Central memory CD4-positive, alpha-beta T cell (primary cell): ENCODE data around the gene PATZ1.
A peak's percentile ranks its signal among the peaks of the same experiment; 100 is the strongest.
"Not testable (repeated sequence)": the region's sequence is repeated elsewhere in the genome, so short reads cannot be mapped to it uniquely, and the experiment has no call there.

ENCODE experiments used
- DNase-seq: peaks from one replicate; pipeline ENCODE4 v3.0.0; 2022
- total RNA-seq, 3 experiments: gene quantifications; one replicate each; lab custom pipeline; 2026; lab: John Stamatoyannopoulos, UW

The PATZ1 gene, protein sequence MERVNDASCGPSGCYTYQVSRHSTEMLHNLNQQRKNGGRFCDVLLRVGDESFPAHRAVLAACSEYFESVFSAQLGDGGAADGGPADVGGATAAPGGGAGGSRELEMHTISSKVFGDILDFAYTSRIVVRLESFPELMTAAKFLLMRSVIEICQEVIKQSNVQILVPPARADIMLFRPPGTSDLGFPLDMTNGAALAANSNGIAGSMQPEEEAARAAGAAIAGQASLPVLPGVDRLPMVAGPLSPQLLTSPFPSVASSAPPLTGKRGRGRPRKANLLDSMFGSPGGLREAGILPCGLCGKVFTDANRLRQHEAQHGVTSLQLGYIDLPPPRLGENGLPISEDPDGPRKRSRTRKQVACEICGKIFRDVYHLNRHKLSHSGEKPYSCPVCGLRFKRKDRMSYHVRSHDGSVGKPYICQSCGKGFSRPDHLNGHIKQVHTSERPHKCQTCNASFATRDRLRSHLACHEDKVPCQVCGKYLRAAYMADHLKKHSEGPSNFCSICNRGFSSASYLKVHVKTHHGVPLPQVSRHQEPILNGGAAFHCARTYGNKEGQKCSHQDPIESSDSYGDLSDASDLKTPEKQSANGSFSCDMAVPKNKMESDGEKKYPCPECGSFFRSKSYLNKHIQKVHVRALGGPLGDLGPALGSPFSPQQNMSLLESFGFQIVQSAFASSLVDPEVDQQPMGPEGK
- total RNA-seq, result 39.6 to 64.7 (median 56.3) reads per million in 3 experiments

DNA sequence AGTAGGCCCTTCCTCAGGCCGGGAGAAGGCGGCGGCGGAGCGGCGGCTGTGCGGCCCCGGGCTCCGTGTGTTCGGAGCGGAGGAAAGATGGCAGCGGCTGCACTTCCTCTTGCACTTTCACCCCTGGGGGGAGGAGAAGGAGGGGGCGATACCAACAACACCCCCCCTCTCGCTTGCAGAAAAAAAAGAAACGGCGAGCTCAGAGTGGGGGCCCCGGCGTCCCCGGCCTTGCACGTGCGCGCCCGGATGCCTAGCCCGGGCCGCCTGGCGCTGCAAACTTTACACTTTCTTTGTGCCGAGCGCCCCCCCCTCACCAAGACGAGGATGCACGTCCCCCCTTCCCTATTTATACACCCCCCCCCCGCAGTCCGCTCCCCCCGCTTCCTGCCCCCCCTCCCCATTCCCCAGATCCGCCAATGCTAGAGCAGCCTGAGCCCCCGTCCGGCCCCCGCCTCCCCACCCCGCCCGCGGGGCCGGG, at the start of gene PATZ1:
Gene PATZ1 (minus strand): TSS at position 92 of the 478 bp plus-strand sequence. CDS start 744 bp downstream, outside the sequence.
- DNase-seq, result peak; percentile 82

DNA sequence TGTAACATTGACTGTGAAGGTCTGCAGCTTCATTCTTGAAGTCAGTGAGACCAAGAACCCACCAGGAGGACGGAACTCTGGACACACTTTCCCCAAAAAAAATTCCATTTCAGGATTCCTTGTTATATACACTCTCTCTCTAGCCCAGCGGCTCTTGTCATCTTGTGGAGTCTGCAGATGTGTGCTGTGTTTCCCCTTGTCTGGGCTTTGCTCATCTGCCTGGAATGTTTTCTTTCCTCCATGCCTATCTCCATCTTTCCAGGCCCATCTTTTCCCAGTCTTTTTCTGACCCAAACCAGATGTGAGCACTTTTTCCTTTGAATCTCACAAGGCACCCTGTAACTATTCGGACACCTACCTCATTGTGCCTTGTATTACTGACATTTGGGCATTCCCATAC, 48.2 kb upstream of the PATZ1 start:
- no peak for DNase-seq

DNA sequence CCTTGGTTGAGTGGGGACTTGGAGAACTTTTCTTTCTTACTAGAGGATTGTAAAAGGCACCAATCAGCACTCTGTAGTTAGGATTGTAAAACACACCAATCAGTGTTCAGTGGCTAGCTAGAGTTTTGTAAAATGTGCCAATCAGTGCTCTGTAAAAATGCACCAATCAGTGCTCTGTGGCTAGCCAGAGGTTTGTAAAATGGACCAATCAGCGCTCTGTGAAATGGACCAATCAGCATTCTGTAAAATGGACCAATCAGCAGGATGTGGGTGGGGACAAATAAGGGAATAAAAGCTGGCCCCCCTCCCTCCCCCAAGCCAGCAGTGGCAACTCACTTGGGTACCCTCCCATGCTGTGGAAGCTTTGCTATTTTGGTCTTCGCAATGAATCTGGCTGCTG, 47.7 kb upstream of the PATZ1 start:
- DNase-seq, result no peak

DNA sequence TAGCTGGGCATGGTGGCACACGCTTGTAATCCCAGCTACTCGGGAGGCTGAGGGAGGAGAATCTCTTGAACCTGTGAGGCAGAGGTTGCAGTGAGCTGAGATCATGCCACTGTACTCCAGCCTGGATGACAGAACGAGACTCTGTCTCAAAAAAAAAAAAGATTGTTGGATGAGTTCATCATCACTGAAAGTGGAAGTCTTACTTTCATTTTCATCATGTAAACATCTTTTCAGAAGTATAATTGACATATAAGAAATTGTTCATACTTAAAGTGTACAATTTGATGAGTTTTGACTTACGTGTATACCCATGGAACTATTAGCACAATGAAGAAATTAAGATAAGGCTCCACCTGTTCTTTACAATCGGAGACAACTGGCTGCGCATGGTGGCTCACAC, 32.5 kb upstream of the PATZ1 start:
- not testable (repeated sequence) for DNase-seq

DNA sequence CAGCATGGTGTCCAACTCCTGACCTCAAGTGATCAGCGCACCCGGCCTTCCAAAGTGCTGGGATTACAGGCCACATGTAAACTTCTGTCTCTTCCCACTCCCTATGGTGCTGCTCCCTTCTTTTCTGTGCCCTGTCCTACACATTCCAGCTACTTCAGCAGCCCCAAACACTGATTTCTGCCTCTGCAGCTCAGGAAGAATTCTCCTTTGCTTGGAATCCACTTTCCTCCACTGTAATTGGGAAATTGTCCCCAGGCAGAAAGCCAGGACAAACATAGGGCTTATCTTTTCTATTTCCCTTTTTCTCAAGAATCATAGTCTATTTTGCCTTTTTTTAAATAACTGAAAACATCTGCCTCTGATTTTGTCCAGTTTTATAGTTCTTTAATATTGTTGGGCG, 32.0 kb upstream of the PATZ1 start:
- DNase-seq, result no peak

DNA sequence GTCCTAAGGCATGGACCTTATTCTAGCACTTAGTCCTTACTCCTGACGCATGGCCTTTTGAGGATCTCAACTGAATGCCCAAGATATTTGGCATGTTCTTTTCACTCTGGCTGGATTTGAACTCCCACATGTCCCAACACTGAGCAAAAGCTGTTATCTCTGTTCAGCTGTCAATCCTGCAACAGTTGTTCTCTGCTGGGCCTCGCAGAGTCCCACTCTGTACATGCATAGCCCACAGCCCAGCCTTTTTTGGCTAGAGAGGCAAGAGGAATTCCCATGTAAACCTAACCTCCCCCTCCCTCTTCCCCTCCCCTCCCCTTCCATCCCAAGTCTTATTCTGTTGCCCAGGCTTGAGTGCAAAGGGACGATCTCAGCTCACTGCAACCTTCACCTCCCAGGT, 31.5 kb upstream of the PATZ1 start:
- DNase-seq, result no peak

DNA sequence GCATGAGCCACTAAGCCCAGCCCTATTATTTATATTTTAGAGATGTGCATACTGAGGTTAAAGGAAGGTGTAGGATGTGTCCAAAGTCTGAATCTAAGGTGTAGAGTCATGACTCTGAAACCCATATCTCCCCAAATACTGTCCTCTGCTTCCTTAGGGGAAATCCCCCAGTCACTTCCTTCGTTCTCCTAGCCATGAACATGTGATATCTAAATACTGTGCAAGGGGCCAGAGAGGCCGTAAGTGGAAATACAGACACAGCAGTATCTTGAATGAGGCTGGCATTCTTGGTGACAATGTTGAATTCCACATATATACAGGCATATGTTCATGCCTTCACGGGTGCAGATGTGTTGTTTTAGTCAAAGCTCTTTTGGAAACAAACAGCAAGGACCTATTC, 21.3 kb upstream of the PATZ1 start:
- no peak for DNase-seq

DNA sequence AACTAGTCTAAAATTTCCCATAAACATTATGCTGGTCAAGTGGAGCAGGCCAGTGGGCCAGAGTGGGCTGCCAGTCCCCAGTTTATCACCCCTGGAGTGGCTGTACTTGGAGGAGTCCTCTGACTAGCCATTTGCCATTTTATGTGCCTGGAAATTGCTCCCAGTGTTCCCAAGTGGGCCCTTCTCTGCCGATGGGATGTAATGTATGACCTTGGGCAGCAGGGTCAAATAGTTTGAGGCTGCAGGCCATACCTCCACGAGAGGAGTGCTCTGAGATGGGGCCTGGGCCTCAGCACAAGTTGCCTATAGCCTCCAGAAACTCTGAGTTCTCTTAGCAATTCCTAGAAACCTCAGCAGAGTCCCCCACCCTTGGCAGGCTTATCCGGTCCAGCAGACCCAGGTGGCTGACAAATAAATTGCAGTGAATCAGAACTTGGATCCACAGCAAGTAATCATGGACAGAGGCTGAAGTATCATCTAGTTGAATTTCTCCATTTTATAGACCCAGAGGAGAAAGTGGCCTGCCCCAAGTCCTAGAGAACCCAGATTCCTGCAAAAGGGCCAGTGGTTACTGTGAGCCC, 17.8 kb upstream of the PATZ1 start:
- DNase-seq, result no peak

DNA sequence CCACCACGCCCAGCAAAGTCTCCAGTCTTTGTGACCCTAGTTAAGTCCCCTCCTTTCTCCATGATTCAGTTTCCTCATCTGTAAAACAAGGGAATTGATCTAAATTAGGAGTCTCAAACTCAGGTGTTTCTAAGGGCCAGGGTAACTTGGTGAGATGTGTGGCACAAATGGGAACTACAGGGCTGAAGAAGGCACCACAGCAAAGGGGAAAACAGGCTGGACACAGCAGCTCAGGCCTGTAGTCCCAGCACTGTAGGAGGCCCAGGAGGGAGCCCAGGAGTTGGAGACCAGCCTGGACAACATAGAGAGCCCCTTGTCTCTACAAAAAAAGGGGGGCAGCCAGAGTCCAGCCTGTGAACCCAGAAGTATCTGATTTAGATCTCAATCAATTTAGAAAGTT, 15.6 kb upstream of the PATZ1 start:
- DNase-seq, result no peak

DNA sequence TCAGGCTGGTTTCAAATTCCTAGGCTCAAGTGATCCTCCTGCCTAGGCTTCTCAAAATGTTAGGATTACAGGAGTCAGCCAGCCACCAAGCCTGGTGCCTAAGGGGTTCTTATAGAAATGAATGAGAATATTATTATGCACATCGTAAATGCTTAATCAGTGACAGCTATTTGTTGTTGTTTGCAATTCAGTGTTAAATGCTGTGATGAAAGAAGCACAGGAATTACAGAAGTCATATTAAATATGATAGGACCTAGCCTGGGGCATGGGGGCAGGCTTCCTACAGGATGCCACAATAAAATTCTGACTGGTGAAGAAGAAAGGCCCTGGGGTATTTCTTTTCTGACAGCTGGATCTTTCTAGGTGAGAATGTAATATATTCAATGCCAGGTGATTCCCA, 13.9 kb upstream of the PATZ1 start:
- no peak for DNase-seq

DNA sequence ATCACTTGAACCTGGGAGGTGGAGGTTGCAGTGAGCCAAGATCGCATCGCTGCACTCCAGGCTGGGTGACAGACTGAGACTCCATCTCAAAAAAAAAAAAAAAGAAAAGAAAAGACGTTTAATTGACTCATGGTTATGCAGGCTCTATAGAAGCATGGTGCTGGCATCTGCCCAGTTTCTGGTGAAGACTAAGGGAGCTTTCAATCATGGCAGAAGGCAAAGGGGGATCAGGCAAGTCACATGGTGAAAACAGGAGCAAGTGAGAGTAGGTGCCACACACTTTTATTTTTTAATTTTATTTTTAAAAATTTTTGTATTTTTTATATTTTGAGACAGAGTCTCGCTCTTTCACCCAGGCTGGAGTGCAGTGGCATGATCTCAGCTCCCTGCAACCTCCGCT, 8.4 kb upstream of the PATZ1 start:
- DNase-seq, result no peak

DNA sequence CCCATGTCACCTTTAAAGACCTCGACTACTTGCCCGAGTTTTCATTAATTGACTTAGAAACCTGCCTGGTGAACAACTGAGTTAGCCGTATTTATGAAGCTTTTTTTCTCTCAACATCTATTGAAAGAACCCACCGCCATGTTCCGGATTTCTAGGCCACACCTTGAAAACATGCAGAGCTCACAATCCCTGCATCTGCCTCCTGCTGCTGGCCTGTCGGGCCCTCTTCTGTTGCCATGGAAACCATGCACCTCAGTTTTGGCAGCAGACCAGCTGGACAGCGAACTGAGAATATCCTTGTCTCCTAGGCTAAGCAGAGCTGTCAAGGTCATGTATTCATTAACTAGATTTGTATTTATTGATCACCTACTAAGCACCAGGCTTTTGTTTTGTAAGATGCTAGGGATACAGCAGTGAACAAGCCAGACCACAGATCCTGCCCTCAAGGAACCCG, 4.3 kb upstream of the PATZ1 start:
- DNase-seq, result no peak

DNA sequence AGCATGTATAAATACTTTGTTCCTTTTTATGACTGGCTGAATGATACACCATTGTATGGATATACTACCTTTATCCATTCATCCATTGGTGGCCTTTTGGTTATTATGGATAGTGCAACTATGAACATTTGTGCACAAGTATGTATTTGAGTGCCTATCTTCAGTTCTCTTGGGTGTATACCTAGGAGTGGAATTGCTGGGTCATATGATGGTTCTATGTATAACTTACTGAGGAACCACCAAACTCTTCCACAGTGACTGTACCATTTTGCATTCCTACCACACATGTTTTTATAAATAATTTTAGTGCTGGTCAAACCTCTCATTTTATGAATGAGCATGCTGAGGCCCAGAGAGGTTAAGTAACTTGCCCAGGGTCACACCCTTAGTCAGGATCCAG, 3.8 kb upstream of the PATZ1 start:
- no peak for DNase-seq

DNA sequence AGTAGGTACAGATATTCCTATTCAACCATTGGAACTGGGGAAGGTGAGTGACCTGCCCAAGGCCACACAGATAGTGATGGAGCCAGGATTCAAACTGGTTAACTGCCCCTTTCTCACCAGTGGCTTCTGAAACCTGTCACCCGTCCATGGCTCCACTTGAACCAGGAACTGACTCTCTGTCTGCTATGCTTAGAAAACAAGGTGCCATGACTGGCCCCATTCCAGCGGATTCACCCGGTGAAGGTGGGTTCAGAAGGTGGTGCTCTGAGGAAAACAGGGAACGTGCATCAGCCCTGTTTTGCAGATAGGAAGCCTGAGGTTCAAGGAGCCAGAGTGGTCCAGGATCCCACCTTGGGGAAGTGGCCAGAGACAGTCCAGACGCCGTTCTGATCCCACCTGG, 2.6 kb upstream of the PATZ1 start:
- DNase-seq, result no peak

DNA sequence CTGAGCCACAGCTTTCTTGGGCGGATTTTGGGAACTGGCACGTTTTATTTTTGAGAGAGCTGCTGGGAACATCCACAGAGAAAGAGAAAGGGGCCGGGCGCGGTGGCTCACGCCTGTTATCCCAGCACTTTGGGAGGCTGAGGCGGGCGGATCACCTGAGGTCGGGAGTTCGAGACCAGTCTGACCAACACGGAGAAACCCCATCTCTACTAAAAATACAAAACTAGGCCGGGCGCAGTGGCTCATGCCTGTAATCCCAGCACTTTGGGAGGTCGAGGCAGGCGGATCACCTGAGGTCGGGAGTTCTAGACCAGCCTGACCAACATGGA, 1.8 kb upstream of the PATZ1 start:
- DNase-seq, result not testable (repeated sequence)

DNA sequence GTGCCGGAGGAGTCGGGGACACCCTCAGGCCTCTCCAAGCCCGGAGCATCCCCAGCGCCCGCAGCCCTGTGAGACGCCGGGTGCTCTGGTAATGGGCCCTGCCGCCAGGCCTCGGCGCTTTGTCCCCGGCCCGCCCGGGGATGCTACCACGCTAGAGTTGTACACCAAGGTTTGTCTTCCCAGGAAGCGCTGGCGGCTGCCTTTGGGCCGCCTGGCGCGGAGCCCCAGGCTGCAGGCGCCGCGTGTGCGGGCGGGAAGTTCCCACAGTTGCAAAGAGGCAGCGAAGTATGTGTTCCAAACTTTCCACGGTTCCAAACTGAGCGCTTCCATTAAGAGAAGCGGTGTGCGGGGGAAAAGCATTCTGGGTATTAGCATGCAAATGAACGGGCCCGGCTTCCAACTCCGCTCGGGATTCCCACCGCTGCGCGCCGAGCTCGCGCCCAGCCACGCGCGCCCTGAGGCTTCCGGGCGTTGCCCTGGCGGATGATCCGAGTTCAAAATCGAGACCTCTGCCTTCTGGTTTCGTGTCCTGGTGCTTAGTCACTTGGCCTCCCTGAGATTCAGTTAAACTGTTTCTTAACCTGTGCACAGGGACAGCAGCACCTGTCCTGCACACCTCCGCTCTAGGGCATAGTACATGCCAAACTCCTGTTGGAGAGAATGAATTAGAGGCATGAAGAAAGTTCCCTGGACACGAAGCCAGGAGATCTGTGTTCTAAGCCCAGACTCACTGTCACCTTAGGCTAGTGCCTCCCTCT, 1.3 kb upstream of the PATZ1 start:
- peak; percentile 58 for DNase-seq

DNA sequence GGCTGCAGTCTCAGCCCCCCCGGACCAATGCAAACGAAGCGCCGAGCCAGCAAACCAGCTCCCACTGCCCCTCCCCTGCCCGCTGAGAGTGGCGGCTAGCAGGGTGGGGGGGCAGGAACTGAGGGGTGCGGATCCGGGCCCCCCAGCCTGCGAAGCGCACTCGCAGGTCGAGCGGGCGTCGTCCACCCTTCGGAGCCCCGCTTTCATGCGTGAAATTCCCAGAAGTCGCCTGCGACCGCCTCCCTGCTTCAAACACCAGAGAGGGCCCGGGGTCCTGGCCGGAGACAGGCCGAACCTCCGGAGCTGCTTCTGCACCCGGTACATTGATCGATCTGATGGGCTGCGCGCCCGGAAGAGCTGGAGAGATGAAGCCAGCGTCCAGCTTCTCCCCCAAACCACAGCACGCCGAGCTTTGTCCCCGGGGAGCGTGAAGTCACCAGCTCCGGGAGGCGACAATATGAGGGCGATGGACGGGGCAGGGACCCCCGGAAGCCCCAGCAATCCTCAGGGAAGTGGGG, 646 bp upstream of the PATZ1 start:
- DNase-seq, result peak; percentile 8

DNA sequence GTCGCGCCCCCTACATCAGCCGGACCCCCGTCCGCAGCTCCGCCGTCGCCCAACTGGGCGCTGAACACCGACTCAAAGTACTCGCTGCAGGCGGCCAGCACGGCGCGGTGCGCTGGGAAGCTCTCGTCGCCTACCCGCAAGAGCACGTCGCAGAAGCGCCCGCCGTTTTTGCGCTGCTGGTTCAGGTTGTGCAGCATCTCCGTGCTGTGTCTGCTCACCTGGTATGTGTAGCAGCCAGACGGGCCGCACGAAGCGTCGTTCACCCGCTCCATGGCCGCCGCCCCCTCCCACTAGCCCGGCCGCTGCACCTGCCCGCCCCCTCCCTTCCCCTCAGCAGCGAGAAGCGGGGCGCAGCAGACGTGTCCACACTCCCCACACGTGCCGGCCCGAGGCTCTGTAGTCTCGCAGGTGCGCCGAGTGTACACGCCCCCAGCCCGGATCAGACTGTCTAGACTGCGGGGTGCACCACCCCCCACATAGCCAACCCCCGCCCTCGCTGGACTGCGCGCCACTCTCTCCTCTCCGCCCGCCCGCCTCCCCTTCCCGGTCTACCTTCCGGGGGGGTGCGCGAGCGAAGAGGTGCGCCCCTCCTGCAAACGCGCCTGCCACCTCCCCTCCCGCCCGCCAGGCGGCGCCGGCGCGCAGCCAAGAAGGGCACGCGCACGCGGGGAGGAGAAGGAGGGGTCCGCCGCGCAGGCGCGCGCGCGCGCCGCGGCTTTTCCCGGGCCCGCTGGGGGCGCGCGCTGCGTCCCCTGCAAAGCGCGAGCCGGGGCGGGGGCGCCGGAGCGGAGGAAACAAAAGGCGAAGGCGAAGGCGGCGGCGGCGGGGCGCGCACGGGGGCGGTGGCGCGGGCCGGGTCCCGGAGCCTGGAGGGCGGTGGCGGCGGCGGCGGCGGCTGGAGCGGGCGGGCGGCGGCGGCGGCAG, 553 bp downstream of the PATZ1 start:
- DNase-seq, result peak; percentile 91

DNA sequence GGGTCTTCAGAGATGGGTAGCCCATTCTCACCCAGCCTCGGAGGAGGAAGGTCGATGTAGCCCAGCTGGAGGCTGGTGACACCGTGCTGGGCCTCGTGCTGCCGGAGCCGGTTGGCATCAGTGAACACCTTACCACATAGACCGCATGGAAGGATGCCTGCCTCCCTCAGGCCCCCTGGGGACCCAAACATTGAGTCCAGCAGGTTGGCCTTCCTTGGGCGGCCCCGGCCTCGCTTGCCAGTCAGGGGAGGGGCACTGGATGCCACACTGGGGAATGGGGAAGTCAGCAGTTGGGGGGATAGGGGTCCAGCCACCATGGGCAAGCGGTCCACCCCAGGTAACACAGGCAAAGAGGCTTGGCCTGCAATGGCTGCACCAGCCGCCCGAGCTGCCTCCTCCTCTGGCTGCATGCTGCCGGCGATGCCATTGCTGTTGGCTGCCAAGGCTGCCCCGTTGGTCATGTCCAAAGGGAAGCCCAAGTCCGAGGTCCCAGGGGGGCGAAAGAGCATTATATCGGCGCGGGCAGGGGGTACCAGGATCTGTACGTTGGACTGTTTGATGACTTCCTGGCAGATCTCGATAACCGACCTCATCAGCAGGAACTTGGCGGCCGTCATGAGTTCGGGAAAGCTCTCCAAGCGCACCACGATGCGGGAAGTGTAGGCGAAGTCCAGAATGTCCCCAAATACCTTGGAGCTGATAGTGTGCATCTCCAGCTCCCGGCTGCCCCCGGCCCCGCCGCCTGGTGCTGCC, 1.4 kb downstream of the PATZ1 start:
- peak; percentile 17 for DNase-seq

DNA sequence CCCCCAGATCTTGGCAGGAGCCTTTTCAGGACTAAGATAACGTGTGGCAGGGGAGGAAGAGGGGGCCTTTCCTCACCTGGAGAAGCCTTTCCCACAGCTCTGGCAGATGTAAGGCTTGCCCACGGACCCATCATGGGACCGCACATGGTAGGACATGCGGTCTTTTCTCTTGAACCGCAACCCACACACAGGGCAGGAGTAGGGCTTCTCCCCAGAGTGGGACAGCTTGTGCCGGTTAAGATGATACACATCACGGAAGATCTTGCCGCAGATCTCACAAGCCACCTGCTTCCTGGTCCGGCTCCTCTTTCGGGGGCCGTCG, 1.9 kb downstream of the PATZ1 start:
- peak; percentile 10 for DNase-seq
